Measurements from ENCODE around the gene ABHD14A. TPM values are rescaled to one million over a fixed set of nuclear protein-coding genes. Genes with fewer than 3 reads are reported as not detected.
A peak's percentile ranks its signal among the peaks of the same experiment; 100 is the strongest.

The ABHD14A gene
- total RNA-seq, 1 donor from 2014 or later, result 0.79 TPM

GRCh38 chr3:51954105-51954504 is 20.8 kb upstream of the ABHD14A start:
- FAIRE-seq, result peak; percentile 36
- TF ChIP-seq CTCF (IDR thresholded peaks at IDR 0.05; ENCODE audit: insufficient read depth, low read length, severe bottlenecking), result no peak

GRCh38 chr3:51954713-51955112 is 20.2 kb upstream of the ABHD14A start:
- FAIRE-seq (no peak), DNase-seq (ENCODE audit: low read depth) (no peak)
- peaks cover 7% of the 10 kb centered on the region for H3K27me3 ChIP-seq (ENCODE audit: control insufficient read depth, insufficient read depth, low read length)
- TF ChIP-seq CTCF (IDR thresholded peaks at IDR 0.05; ENCODE audit: insufficient read depth, low read length, severe bottlenecking), result no peak
- H3K4me3 ChIP-seq (ENCODE audit: low read depth, low read length), result no peak overlapping the region
- H3K36me3 ChIP-seq (ENCODE audit: control insufficient read depth, insufficient read depth, low read length), result peaks cover 1% of the 10 kb centered on the region

More at GRCh38 chr3:51954105-51954504, 20.8 kb upstream of the ABHD14A start:
- Histone ChIP-seq H3K27me3 (ENCODE audit: control insufficient read depth, insufficient read depth, low read length) (peaks cover 7% of the 10 kb centered on the region), H3K36me3 (ENCODE audit: control insufficient read depth, insufficient read depth, low read length) (no peaks in the 10 kb centered on the region), H3K4me3 (ENCODE audit: low read depth, low read length) (no peak overlapping the region)
- DNase-seq (ENCODE audit: low read depth), result no peak

GRCh38 chr3:51955175-51955892 is 19.5 kb upstream of the ABHD14A start, which contains the start of gene GPR62:
Gene GPR62 (plus strand): TSS chr3:51955381. CDS start chr3:51955653, 272 bp downstream.
- no peak for TF ChIP-seq CTCF (IDR thresholded peaks at IDR 0.05; ENCODE audit: insufficient read depth, low read length, severe bottlenecking)
- Histone ChIP-seq H3K4me3 (ENCODE audit: low read depth, low read length) (peak within 1 kb of the TSS; percentile 23), H3K36me3 (ENCODE audit: control insufficient read depth, insufficient read depth, low read length) (peaks cover 1% of the 10 kb centered on the region), H3K27me3 (ENCODE audit: control insufficient read depth, insufficient read depth, low read length) (peaks cover 7% of the 10 kb centered on the region)
- FAIRE-seq (no peak), DNase-seq (ENCODE audit: low read depth) (no peak)

- TF ChIP-seq CTCF (IDR thresholded peaks at IDR 0.05; ENCODE audit: insufficient read depth, low read length, severe bottlenecking), result peak; percentile 67
- H3K4me3 ChIP-seq (ENCODE audit: low read depth, low read length), result peak overlapping the region; percentile 23
- H3K27me3 ChIP-seq (ENCODE audit: control insufficient read depth, insufficient read depth, low read length), result peaks cover 7% of the 10 kb centered on the region
- FAIRE-seq (no peak), DNase-seq (ENCODE audit: low read depth) (peak; percentile 74)
- peaks cover 1% of the 10 kb centered on the region for H3K36me3 ChIP-seq (ENCODE audit: control insufficient read depth, insufficient read depth, low read length)
Measured at GRCh38 chr3:51955893-51956770, 18.7 kb upstream of the ABHD14A start.

GRCh38 chr3:51957520-51958205 is 17.2 kb upstream of the ABHD14A start:
- DNase-seq (ENCODE audit: low read depth), result no peak
- no peak for TF ChIP-seq CTCF (IDR thresholded peaks at IDR 0.05; ENCODE audit: insufficient read depth, low read length, severe bottlenecking)
- peaks cover 7% of the 10 kb centered on the region for H3K27me3 ChIP-seq (ENCODE audit: control insufficient read depth, insufficient read depth, low read length)
- H3K4me3 ChIP-seq (ENCODE audit: low read depth, low read length), result no peak overlapping the region
- peaks cover 1% of the 10 kb centered on the region for H3K36me3 ChIP-seq (ENCODE audit: control insufficient read depth, insufficient read depth, low read length)
- FAIRE-seq, result no peak
